Anterior cingulate cortex (tissue), 58 donors: Measurements from ENCODE around the gene PPM1J.
A peak's percentile ranks its signal among the peaks of the same experiment; 100 is the strongest.

ENCODE experiments used
- DNase-seq, 58 donors: peaks; one replicate each; lab custom pipeline; 2025; lab: John Stamatoyannopoulos, UW

The PPM1J gene

DNA sequence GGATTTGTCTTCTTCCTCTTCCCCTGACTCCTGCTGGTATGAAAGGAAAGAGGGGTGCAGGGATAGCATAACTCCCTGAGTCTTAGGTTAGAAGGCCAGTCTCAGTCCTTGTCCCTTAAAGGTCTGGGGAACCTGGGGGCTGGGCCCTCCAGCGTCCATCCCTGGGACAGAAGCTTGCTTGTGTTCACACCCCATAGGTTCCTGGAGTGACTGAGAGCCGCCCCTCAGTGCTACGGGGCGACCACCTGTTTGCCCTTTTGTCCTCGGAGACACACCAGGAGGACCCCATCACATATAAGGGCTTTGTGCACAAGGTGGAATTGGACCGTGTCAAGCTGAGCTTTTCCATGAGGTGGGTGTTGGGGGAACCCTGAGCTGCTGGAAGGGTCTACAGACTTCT is 21.3 kb downstream of the PPM1J start:
- DNase-seq = no peak

DNA sequence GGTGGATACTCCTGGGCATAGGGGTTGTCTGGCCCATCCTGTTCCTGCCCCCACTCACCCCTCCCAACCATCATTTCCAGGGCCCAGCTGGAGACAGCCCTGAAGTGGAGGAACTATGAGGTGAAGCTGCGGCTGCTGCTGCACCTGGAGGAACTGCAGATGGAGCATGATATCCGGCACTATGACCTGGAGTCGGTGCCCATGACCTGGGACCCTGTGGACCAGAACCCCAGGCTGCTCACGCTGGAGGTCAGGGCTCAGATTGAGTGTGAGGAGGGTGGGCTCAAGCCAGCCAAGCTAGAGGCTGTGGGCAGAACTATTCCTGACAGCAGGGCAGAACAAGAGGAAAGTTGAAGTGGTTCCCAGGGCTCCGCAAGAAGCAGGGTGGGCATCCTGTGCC is 22.5 kb downstream of the PPM1J start:
- DNase-seq = no peak

DNA sequence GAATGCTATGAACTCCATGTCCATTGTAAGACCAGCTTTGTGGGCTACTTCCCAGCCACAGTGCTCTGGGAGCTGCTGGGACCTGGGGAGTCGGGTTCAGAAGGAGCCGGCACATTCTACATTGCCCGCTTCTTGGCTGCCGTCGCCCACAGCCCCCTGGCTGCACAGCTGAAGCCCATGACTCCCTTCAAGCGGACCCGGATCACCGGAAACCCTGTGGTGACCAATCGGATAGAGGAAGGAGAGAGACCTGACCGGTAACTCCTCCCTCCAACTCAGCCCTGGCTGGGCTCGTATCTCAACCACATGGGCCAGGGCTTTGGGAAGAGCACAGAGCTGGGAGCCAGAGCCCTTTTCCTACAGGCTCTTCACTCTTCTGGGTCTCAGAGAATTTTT is 25.3 kb downstream of the PPM1J start:
- DNase-seq = no peak

DNA sequence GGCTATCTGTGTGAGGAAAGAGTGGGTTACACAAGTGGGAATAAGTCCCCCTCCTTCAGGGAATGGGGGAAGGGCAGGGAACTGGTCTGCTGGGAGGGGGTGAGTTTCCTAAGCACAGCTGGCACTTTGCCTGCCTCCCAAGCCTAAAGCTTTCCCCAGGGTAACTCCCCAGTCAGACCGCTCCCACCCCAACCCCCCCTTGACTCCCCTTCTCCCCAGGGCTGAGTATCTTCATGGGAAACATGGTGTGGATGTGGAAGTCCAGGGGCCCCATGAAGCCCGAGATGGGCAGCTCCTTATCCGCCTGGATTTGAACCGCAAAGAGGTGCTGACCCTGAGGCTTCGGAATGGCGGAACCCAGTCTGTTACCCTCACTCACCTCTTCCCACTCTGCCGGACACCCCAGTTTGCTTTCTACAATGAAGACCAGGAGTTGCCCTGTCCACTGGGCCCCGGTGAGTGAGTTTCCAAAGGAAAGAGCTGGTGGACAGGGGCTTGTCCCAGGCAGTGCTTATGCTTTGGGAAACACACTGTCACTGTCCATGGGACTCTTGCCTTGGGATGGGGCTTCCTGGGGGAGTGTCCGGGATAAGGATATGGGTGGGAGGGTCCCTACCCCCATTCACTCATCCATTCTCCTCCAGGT is 25.8 kb downstream of the PPM1J start:
- no peak for DNase-seq

DNA sequence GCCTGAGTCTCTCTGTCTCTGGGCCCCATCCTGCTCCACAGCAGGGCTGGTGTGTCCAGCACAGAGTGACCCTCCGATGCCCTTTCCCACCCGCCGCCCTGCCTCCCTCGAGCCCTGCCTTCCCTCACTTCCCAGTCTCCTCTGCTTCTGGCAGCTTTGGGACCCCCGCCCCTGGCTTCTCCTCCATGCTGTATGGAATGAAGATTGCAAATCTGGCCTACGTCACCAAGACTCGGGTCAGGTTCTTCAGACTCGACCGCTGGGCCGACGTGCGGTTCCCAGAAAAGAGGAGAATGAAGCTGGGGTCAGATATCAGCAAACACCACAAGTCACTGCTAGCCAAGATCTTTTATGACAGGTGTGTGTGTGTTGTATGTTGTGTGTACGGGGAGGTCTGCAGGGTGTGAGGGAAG is 26.3 kb downstream of the PPM1J start:
- DNase-seq = no peak

DNA sequence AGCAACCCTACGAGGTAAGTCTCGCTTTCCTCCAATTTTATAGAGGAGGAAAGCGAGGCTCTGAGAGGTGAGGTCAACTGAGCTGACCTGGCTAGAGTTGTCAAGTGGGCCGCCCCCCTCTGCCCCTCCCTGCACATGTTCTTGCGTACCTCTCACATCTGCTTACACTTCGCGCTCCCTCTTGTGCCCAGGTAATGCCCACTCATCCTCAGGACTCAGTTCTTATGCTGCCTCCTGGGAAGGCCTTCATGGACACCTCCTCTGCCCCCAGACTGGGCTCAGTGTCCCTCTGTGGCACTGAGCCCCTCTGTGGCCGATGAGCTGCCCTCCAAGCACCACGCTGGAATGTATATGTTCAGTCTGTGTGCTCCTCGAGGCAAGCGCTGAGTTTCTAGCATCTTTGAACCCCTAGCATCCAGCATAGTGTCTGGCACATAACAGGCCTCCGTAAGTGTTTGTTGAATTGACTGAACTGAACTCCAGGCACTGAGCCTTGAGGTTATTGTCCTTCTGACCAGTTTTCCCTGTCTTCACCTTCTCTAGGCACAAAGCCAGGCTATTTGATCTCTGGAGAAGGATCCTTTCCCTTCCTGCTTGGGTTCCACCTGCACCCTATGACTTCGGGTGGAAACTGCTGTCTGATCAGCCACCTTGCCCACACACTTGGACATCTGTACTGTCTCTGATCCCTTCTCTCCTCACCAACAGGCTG is 27.2 kb downstream of the PPM1J start:
- DNase-seq = no peak

DNA sequence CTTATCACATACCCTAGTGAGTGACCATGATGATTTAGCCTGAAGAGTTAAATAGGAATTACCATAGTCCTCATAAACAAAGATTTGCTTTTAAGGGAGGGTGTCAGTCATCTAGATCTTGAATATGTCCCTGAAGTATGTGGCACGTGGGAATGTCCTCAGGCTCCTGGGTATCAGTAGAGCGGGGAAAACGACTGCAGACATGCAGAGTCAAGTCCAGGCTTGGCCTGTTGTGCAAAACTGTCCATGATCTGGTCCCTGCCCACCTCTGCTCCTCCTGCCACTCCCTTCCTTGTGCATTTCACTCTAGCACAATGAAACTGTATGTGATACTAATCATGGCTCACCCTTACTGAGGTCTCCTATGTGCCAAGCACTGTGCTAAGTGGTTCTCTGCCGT is 27.8 kb downstream of the PPM1J start:
- DNase-seq = no peak

DNA sequence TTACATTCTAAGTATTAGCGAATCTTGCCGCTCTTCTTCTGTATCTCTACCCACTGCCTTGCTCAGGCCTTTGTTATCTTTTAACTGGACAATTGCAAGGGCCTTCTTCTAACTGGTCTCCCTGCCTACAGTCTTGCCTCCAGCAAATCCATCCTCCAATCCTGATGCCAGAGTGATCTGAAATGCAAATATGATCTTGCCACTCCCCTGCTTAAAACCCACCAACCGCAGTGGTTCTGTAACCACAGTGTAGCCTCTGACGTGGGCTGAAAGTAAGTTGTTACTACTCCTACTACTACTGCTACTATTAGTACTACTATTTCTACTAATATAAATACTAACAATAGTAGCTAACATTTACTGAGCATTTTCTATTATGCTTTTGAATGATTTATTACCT is 28.3 kb downstream of the PPM1J start:
- DNase-seq = no peak

DNA sequence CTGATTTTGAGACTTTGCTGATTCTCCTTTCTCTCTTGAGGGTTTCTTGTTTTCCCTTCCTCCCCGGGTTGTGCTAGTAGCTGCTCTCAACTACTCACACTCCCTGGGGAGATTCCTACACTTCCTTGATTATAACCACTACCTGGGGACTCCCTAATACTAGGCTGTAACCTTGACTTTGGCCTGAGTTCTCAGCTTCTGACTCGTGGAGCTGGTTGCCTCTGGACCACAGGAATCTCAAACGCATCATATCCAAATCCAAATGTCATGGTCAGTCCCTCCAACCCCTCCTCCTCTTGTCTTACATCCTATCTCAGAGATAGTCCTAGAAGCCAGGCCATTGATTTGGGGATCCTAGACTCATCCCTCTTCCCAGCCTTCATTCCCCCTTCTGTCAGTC is 28.7 kb downstream of the PPM1J start:
- no peak for DNase-seq

DNA sequence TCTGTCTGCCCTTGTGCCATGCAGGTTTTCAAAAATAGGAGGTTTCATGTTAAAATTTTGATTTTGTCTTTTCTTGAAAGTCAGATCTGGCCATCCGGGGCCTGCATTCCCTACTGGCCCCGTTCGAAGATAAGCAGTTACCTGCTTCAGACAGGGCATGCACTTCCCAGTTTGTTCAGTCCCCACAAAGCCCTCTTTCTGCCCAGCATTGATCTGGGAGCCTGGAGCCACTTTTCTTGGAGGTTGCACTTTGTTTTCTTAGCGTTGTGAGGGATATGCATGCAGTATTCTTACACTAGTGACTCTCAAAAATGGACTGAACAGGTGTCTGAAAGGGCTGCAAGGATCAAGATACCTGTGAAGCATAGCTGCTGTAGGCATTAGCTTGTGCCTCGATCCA is 29.2 kb downstream of the PPM1J start:
- no peak for DNase-seq

DNA sequence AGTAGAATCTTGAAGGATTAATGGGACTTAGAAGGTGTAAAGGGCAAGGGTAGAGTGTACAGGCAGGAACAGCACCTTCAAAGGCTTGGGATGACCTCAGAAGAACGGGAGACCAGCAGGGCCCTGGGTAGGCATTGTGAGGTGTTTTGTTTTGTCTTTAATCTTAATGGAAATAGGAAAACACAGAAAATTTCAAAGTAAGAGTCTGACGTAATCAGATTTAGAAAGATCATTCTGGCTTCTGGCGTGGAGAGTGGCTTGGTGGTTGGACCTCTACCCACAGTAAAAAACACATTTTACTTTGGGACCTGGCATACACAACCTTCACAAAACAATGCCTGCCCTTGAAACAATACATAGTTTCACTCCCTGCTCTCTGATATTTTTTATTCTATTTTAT is 36.5 kb downstream of the PPM1J start:
- no peak for DNase-seq

DNA sequence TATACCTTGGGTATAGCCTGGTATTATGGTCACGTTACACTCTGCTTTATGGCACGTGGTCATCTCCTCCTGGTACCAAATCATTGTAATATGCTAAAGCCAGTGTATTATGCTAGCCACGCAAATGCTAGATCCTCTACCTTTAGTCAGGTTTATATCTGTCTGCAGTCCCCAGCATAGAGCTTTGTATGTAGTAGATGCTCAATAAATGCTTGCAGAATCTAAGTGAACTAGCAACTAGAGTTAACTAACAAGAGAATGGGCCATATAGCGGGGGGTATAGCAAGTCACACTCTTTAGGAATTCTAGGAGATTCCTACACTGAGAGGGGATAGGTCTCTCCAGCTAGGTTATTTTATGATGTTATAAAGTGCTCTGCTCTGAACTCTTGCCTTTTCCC is 37.6 kb downstream of the PPM1J start:
- DNase-seq = no peak

DNA sequence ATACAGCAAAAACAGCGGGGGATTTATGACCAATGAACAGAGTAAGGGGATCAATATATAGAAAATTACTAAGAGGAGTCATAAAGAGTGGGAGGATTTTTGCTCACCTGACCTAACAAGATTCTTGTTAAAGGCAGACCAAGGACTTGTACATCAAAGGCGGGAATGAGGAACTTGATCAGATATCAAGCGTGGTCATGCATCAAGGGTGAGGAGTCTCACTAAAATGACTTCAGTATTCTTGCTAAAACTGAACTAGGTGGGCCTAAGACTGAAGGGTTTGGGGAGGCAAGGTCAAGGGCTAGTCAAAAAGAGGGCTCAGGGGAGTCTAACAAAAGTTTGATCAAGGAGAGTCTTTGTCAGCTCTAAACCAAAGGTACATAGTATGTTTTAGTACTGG is 38.6 kb downstream of the PPM1J start:
- DNase-seq = no peak

DNA sequence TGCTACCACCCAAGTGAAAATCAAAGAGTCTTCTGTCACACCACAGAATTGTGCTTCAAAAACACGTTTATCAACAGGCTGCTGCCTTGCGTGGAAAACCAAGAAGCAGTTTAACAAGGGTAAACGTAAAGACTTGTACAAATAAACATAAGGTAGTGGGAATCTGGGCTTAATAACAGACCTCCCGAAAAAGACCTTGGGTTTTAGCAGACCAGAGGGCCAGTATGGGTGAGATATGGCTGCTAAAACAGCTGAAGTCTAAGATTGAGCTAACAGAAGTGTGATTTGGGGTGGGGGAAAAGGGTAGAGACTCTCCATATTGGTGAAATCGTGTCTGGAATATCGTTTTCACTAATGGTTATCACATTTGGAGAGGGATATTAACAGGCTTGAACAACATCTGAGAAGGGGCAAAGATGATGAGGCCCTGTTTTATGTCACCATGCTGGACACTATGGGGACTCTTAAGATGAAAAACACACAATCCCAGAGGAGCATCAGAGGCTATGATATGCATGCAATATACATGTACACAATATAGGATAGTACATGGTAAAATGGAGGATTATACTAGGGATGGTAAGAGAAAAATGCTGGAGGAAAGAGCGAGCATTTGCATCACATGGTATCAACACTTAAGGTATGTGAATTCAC is 39.3 kb downstream of the PPM1J start:
- no peak for DNase-seq

DNA sequence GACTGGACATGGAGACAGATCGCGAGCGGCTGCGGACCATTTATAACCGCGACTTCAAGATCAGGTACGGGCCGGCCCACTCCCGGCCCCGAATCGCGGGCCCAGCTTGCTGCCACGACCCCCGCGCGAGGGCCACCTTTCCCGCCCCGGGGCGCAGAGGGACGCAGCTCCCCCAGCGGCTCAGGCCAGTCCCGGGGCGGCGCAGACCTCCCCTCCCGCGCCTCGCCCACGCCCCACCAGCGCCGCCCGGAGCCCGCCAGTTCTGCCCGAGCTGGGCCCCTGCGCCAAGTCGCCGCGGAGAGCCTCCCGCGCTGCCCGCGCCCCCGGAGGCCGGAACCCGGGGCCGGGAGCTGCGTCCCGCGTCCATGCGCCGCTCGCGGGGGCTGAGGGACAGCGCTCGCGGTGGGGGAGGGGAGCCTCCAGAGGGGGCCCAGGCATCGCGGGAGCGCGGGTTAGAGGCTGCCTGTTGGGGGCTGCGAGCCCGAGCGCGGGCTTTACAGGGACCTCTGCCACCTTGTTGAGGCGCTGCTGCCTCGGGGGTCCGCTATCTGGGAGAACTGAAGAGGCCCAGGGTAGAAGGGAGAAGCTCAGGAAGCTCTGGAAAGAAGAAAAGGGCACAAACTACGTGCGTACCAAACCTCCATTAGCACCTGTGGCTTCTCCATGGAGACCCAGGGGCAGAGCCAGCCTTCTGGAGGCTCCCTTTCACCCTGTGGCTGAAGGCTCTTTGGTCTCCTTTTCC is 40.0 kb downstream of the PPM1J start:
- peak in 42 of 58 donors; percentile 27 to 78 (median 60) for DNase-seq

DNA sequence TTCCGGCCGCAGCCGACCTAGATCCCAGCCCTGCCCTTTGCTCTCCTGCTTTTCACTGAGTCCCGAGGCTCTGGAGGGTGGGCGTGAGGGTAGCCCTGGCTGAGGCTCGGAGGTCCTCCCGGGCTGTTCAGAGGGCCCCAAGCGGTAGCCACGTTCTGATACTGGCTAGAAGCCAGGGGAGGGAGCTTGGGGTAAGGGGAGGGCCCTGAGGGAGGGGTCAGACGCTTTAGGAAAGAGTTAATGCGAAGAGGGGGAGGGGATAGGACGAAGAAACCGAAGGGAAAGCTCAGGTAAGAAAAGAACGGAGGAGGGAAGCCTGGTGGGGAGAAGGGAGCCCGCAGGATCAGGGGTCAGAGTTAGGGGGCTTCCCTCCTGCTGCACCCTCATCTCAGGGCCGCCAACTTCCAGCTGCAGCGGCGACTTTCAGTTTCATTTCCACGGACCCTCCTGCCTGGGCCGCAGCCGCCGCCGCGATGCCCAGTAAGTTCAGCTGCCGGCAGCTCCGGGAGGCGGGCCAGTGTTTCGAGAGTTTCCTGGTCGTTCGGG is 40.6 kb downstream of the PPM1J start, which contains the start of gene MOV10:
Gene MOV10, plus strand, starts transcription at position 220 of the 546 bp plus-strand sequence. Its CDS starts 254 bp downstream, at position 474.
- peak in 45 of 58 donors; percentile 10 to 78 (median 51) for DNase-seq

DNA sequence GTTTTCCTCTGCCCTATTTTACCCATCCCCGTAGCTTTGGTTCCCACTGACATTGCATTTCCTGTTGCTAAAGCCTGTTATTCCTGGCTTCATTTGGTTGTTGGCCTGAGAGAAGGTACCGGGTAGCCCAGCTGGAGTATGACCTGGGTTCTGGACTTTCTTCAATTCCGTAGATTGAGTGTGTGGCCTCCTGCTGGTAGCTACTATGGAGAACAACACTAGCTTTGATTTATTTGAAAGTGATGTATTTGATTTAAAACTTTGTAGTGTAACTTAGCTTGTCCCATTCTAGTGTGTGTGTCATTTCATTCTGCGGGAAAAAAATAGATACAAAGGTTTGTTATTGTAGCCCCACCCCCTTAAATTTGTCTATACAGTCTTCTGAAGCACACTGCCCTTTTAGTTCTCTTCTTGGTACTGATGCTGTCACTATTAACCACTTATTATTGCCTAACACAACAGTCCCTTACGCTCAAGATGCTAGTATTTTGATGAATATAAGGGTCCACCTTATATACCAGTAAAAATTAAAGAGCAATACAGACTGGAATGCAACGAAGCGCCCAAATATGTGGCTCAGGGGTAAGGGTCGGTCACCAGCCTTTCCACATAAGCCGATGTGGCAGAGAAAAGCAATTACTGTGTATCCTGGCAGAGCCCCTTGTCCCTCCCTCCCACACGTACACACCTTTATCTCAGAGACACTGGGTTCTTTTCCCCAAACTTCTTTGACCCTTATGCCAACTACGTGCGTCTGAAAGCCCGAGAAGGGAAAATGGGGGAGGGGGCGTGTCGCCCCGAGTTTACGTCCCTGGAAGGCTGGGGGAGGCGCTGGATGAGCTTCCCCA is 41.3 kb downstream of the PPM1J start:
- peak in 7 of 58 donors; percentile 4 to 55 (median 14) for DNase-seq

DNA sequence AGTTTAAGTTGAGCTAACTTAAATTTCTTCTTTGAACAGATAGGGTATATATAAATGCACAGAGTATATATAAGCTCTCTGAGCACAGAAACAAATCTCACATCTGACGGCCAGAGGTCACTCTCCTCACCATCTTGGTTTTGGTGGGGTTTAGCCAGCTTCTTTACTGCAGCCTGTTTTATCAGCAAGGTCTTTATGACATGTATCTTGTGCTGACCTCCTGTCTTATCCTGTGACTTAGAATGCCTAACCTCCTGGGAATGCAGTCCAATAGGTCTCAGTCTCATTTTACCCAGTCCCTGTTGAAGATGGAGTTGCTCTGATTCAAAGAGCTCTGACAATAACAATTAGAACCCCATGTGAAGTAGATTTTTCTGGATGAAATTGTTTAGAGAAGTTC is 42.3 kb downstream of the PPM1J start:
- no peak for DNase-seq

DNA sequence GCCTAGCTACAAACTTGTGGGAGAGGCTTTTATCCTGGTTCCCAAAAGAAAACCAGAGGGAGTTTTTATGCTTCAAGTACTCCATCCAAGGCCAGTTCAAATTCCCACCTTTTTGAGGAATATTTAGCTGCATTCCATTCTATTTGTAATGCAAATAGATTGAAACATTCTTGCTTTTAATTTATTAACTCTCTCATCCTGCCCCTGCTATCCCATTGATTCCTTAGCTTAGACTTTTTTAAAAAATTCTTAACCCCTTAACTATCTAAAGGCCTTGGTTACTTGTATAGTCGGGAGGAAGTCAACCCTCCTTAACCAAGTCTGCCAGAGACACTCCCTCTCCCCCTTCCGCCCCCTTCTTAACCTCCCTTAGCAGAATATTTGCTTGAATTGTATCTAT is 43.1 kb downstream of the PPM1J start:
- DNase-seq = no peak

DNA sequence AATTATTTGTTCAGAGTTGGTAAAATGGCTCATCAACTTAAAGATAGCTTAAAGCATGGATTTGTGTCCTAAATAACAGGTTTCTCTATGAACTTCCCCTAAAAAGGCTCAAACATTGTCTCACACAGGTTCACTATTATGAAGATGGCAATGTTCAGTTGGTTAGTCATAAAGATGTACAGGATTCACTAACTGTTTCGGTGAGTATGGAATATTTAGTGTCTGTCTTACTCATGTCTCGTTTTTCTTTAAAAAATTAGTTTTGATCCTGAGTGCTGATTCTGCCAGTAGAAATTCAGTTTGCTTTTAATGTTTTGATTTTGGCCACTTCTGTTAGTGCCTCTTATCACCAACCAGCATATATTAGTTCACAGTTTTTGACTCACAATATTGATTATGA is 48.2 kb downstream of the PPM1J start:
- no peak for DNase-seq
